ENCODE measurements around the gene CLCN5.

CLCN5 gene

DNA sequence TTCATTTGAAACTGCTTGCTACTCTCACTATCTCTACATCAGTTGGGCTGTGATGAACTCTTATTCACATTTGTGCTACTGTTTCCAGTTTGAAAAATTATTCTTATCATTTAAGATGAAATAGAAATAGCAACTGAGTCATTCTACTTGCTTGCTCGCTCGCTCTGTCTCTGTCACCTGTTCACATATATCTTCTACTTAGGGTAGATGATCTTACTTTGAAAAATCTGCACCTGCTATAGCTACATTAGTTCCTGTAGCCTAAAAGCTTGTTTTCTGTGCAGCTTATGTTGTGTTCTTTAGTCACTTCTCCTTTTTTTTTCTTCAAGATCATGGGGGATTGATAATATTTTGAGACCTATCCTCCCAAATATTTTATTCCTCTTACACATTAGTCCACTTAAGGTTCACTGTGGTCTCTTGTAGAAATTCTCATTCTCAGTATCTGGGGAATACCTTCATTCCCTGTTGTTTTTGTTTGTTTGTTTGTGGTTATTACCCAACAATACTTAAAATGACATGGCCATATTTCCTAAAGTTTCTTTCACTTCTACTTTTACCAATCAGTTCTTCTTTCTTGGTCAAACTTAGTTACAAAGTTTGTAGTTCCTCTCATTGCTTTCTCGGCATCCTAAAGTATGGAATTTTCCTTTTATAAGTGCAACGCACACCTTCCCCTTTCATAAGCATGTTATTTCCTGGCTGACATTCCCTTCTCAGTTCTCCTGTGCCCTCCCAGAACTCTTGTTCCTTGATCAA is 36.5 kb downstream of the CLCN5 start:
- Histone ChIP-seq H3K4ac (ENCODE audit: low read length) (no peak overlapping the region), H3K4me2 (ENCODE audit: insufficient read depth, low read length, poor library complexity, severe bottlenecking) (no peak overlapping the region), H3K27me3 (ENCODE audit: control insufficient read depth in 3 of 3, insufficient read depth in 3 of 3, low read depth in 1 of 3, low read length in 3 of 3) (no peaks in the 10 kb centered on the region), H2BK15ac (ENCODE audit: low read length) (no peak overlapping the region), H3K23ac (ENCODE audit: low read depth, low read length, poor library complexity) (no peak overlapping the region), H3K14ac (ENCODE audit: low read length) (no peak overlapping the region), H2AK5ac (ENCODE audit: low read depth, low read length) (no peak overlapping the region), H3K27ac (replicated peaks; ENCODE audit: low read length) (no peak overlapping the region), H3K9ac (ENCODE audit: low read depth, low read length, poor library complexity) (no peak overlapping the region), H3K9me3 (replicated peaks in 1 of 2; ENCODE audit: control insufficient read depth in 2 of 2, insufficient read depth in 1 of 2, low read depth in 1 of 2, low read length in 2 of 2) (no peaks in the 10 kb centered on the region), H2BK12ac (ENCODE audit: low read length) (no peak overlapping the region), H3K4me1 (ENCODE audit: control insufficient read depth in 2 of 2, insufficient read depth in 1 of 2, low read depth in 1 of 2, low read length in 2 of 2) (peaks cover 0 to 2% of the 10 kb centered on the region in 2 donors), H3K36me3 (replicated peaks in 1 of 2; ENCODE audit: control insufficient read depth in 2 of 2, insufficient read depth in 2 of 2, low read length in 2 of 2) (no peaks in the 10 kb centered on the region), H3K79me1 (ENCODE audit: low read depth, low read length) (no peaks in the 10 kb centered on the region), H2BK5ac (ENCODE audit: low read length) (no peak overlapping the region), H3K18ac (ENCODE audit: low read length) (no peak overlapping the region), H4K8ac (ENCODE audit: low read depth, low read length) (no peak overlapping the region), H4K91ac (ENCODE audit: low read depth, low read length, poor library complexity) (no peak overlapping the region), H2AFZ (ENCODE audit: low read length) (no peak overlapping the region), H2BK120ac (ENCODE audit: low read depth, low read length) (no peak overlapping the region), H3K4me3 (ENCODE audit: low read length in 2 of 2) (no peak overlapping the region)
- WGBS, 2 donors (ENCODE audit: extremely low coverage in 2 of 2, insufficient read length in 2 of 2, insufficient replicate concordance in 1 of 2) = no CpG with 5 or more reads among the region's 4 CpGs
- no peak for DNase-seq (ENCODE audit: low spot score)

GRCh38 chrX:49959602-49960001 is 37.2 kb downstream of the CLCN5 start:
- WGBS, 2 donors (ENCODE audit: extremely low coverage in 2 of 2, insufficient read length in 2 of 2, insufficient replicate concordance in 1 of 2) = no CpG with 5 or more reads among the region's 2 CpGs
- Histone ChIP-seq H3K18ac (ENCODE audit: low read length) (no peak overlapping the region), H3K9ac (ENCODE audit: low read depth, low read length, poor library complexity) (no peak overlapping the region), H2BK12ac (ENCODE audit: low read length) (no peak overlapping the region), H3K4ac (ENCODE audit: low read length) (no peak overlapping the region), H3K27ac (replicated peaks; ENCODE audit: low read length) (no peak overlapping the region), H2AFZ (ENCODE audit: low read length) (no peak overlapping the region), H3K9me3 (replicated peaks in 1 of 2; ENCODE audit: control insufficient read depth in 2 of 2, insufficient read depth in 1 of 2, low read depth in 1 of 2, low read length in 2 of 2) (no peaks in the 10 kb centered on the region), H2AK5ac (ENCODE audit: low read depth, low read length) (no peak overlapping the region), H3K27me3 (ENCODE audit: control insufficient read depth in 3 of 3, insufficient read depth in 3 of 3, low read depth in 1 of 3, low read length in 3 of 3) (no peaks in the 10 kb centered on the region), H2BK120ac (ENCODE audit: low read depth, low read length) (no peak overlapping the region), H3K23ac (ENCODE audit: low read depth, low read length, poor library complexity) (no peak overlapping the region), H3K4me1 (ENCODE audit: control insufficient read depth in 2 of 2, insufficient read depth in 1 of 2, low read depth in 1 of 2, low read length in 2 of 2) (peaks cover 0 to 2% of the 10 kb centered on the region in 2 donors), H2BK5ac (ENCODE audit: low read length) (no peak overlapping the region), H3K79me1 (ENCODE audit: low read depth, low read length) (no peaks in the 10 kb centered on the region), H3K4me2 (ENCODE audit: insufficient read depth, low read length, poor library complexity, severe bottlenecking) (no peak overlapping the region), H4K8ac (ENCODE audit: low read depth, low read length) (no peak overlapping the region), H3K4me3 (ENCODE audit: low read length in 2 of 2) (no peak overlapping the region), H4K91ac (ENCODE audit: low read depth, low read length, poor library complexity) (no peak overlapping the region), H3K14ac (ENCODE audit: low read length) (no peak overlapping the region), H3K36me3 (replicated peaks in 1 of 2; ENCODE audit: control insufficient read depth in 2 of 2, insufficient read depth in 2 of 2, low read length in 2 of 2) (no peaks in the 10 kb centered on the region), H2BK15ac (ENCODE audit: low read length) (no peak overlapping the region)
- no peak for DNase-seq (ENCODE audit: low spot score)

DNA sequence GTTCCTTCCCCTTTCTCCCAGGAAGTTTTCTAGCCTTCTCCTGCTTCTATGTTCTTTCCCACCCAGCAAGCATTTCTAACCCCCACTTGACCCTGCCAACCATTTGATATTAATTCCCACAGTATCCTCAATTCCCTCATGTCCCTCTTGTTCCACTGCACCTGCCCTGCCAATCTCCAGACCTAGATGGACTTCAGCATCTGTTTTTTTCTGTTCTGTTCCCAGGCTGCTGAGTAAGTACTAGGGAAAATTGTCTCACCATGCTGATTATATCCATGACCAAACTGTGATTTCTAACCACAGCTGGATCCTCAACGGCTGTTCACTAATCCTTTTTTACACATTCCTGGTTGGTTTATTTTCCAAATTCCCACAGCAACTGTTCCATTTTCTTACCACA is 37.7 kb downstream of the CLCN5 start:
- Histone ChIP-seq H3K18ac (ENCODE audit: low read length) (no peak overlapping the region), H2BK5ac (ENCODE audit: low read length) (no peak overlapping the region), H3K4me3 (ENCODE audit: low read length in 2 of 2) (no peak overlapping the region), H3K4ac (ENCODE audit: low read length) (no peak overlapping the region), H3K79me1 (ENCODE audit: low read depth, low read length) (no peaks in the 10 kb centered on the region), H3K23ac (ENCODE audit: low read depth, low read length, poor library complexity) (no peak overlapping the region), H3K27ac (replicated peaks; ENCODE audit: low read length) (no peak overlapping the region), H2AK5ac (ENCODE audit: low read depth, low read length) (no peak overlapping the region), H3K27me3 (ENCODE audit: control insufficient read depth in 3 of 3, insufficient read depth in 3 of 3, low read depth in 1 of 3, low read length in 3 of 3) (no peaks in the 10 kb centered on the region), H3K4me1 (ENCODE audit: control insufficient read depth in 2 of 2, insufficient read depth in 1 of 2, low read depth in 1 of 2, low read length in 2 of 2) (peaks cover 0 to 2% of the 10 kb centered on the region in 2 donors), H2BK120ac (ENCODE audit: low read depth, low read length) (no peak overlapping the region), H3K14ac (ENCODE audit: low read length) (no peak overlapping the region), H3K36me3 (replicated peaks in 1 of 2; ENCODE audit: control insufficient read depth in 2 of 2, insufficient read depth in 2 of 2, low read length in 2 of 2) (no peaks in the 10 kb centered on the region), H3K4me2 (ENCODE audit: insufficient read depth, low read length, poor library complexity, severe bottlenecking) (no peak overlapping the region), H3K9me3 (replicated peaks in 1 of 2; ENCODE audit: control insufficient read depth in 2 of 2, insufficient read depth in 1 of 2, low read depth in 1 of 2, low read length in 2 of 2) (no peaks in the 10 kb centered on the region), H3K9ac (ENCODE audit: low read depth, low read length, poor library complexity) (no peak overlapping the region), H2BK15ac (ENCODE audit: low read length) (no peak overlapping the region), H2AFZ (ENCODE audit: low read length) (no peak overlapping the region), H2BK12ac (ENCODE audit: low read length) (no peak overlapping the region), H4K91ac (ENCODE audit: low read depth, low read length, poor library complexity) (no peak overlapping the region), H4K8ac (ENCODE audit: low read depth, low read length) (no peak overlapping the region)
- WGBS, 2 donors (ENCODE audit: extremely low coverage in 2 of 2, insufficient read length in 2 of 2, insufficient replicate concordance in 1 of 2) = no CpG with 5 or more reads among the region's 1 CpG
- no peak for DNase-seq (ENCODE audit: low spot score)

GRCh38 chrX:49970674-49971073 is 48.3 kb downstream of the CLCN5 start:
- H2AK5ac ChIP-seq (ENCODE audit: low read depth, low read length) = no peak overlapping the region

More at GRCh38 chrX:49970674-49971073, 48.3 kb downstream of the CLCN5 start:
- Histone ChIP-seq H2BK120ac (ENCODE audit: low read depth, low read length) (no peak overlapping the region), H3K9ac (ENCODE audit: low read depth, low read length, poor library complexity) (no peak overlapping the region), H3K9me3 (replicated peaks in 1 of 2; ENCODE audit: control insufficient read depth in 2 of 2, insufficient read depth in 1 of 2, low read depth in 1 of 2, low read length in 2 of 2) (no peaks in the 10 kb centered on the region), H3K4me1 (ENCODE audit: control insufficient read depth in 2 of 2, insufficient read depth in 1 of 2, low read depth in 1 of 2, low read length in 2 of 2) (no peaks in the 10 kb centered on the region), H3K14ac (ENCODE audit: low read length) (no peak overlapping the region), H3K4me2 (ENCODE audit: insufficient read depth, low read length, poor library complexity, severe bottlenecking) (no peak overlapping the region), H3K27me3 (ENCODE audit: control insufficient read depth in 3 of 3, insufficient read depth in 3 of 3, low read depth in 1 of 3, low read length in 3 of 3) (no peaks in the 10 kb centered on the region), H4K8ac (ENCODE audit: low read depth, low read length) (no peak overlapping the region), H3K27ac (replicated peaks; ENCODE audit: low read length) (no peak overlapping the region), H2AFZ (ENCODE audit: low read length) (no peak overlapping the region), H3K4ac (ENCODE audit: low read length) (no peak overlapping the region), H3K23ac (ENCODE audit: low read depth, low read length, poor library complexity) (no peak overlapping the region), H3K18ac (ENCODE audit: low read length) (no peak overlapping the region), H2BK12ac (ENCODE audit: low read length) (no peak overlapping the region), H3K36me3 (replicated peaks in 1 of 2; ENCODE audit: control insufficient read depth in 2 of 2, insufficient read depth in 2 of 2, low read length in 2 of 2) (no peaks in the 10 kb centered on the region), H2BK15ac (ENCODE audit: low read length) (no peak overlapping the region), H3K4me3 (ENCODE audit: low read length in 2 of 2) (no peak overlapping the region), H4K91ac (ENCODE audit: low read depth, low read length, poor library complexity) (no peak overlapping the region), H2BK5ac (ENCODE audit: low read length) (no peak overlapping the region), H3K79me1 (ENCODE audit: low read depth, low read length) (no peaks in the 10 kb centered on the region)
- DNase-seq (ENCODE audit: low spot score) = no peak
- no CpG with 5 or more reads among the region's 2 CpGs for WGBS, 2 donors (ENCODE audit: extremely low coverage in 2 of 2, insufficient read length in 2 of 2, insufficient replicate concordance in 1 of 2)
